Naive thymus-derived CD4-positive, alpha-beta T cell (primary cell): Measurements from ENCODE around the gene INO80D. TPM values are rescaled to one million over a fixed set of nuclear protein-coding genes. Genes with fewer than 3 reads are reported as not detected.
"Not testable (repeated sequence)": the region's sequence is repeated elsewhere in the genome, so short reads cannot be mapped to it uniquely, and the experiment has no call there.

ENCODE experiments used
- ATAC-seq: fragments of 150-1000 bp; cut with Tn5 transposase; 2 replicates; pipeline ENCODE4 v1.10.0; 2021; ENCODE audit warnings: mild to moderate bottlenecking, moderate library complexity
- CTCF ChIA-PET: fragments of 350-600 bp; sonication (Branson Sonifier 250); formaldehyde crosslinking; loops from one replicate; lab custom pipeline; 2021; ENCODE audit warnings: antibody characterized with exemption; lab: Charles Lee
- POLR2A ChIA-PET: fragments of 350-600 bp; sonication (Branson Sonifier 250); formaldehyde crosslinking; loops from one replicate; lab custom pipeline; 2021; ENCODE audit warnings: antibody characterized with exemption, inconsistent platforms; lab: Charles Lee
- DNase-seq, 9 donors: peaks; one replicate each; pipeline versions ENCODE4 v3.0.0 to v3.0.0-alpha.2; 2020 to 2022; ENCODE audit warnings: mixed read lengths in 1 of 9
- H3K27ac ChIP-seq: one replicate; pipeline ENCODE4 v1.7.0; 2013; ENCODE audit warnings: mild to moderate bottlenecking, low read depth, low read length, moderate library complexity
- H3K27me3 ChIP-seq, 2 donors: one replicate each; pipeline ENCODE4 v1.7.0; 2013; ENCODE audit warnings: low read length in 2 of 2, mild to moderate bottlenecking in 2 of 2, moderate library complexity in 2 of 2; ENCODE audit not compliant: control insufficient read depth in 2 of 2, insufficient read depth in 2 of 2
- H3K36me3 ChIP-seq, 3 experiments: 1 replicate in 2 of 3; 2 replicates in 1 of 3; pipeline ENCODE4 v1.7.0; 2013; ENCODE audit warnings: low read length in 3 of 3, mild to moderate bottlenecking in 3 of 3, moderate library complexity in 1 of 3; ENCODE audit not compliant: insufficient read depth in 3 of 3, control insufficient read depth in 2 of 3
- H3K4me1 ChIP-seq, 2 donors: one replicate each; pipeline ENCODE4 v1.7.0; 2013; ENCODE audit warnings: low read length in 2 of 2, mild to moderate bottlenecking in 2 of 2, moderate library complexity in 1 of 2; ENCODE audit not compliant: control insufficient read depth in 2 of 2, insufficient read depth in 2 of 2
- H3K4me3 ChIP-seq: 2 replicates; pipeline ENCODE4 v1.7.0; 2013; ENCODE audit warnings: mild to moderate bottlenecking, low read length
- H3K9me3 ChIP-seq, 3 experiments: 1 replicate in 2 of 3; 2 replicates in 1 of 3; pipeline ENCODE4 v1.7.0; 2013; ENCODE audit warnings: low read length in 3 of 3; ENCODE audit not compliant: control insufficient read depth in 2 of 3
- H3K27ac Mint-ChIP-seq, 9 donors: one replicate each; pipeline ENCODE4 v1.8.0; 2020 to 2022; ENCODE audit warnings: mixed read lengths in 9 of 9, mild to moderate bottlenecking in 8 of 9, moderate library complexity in 5 of 9, inconsistent platforms in 2 of 9
- H3K27me3 Mint-ChIP-seq, 5 donors: one replicate each; pipeline ENCODE4 v1.8.0; 2021 to 2022; ENCODE audit warnings: mixed read lengths in 5 of 5, mild to moderate bottlenecking in 1 of 5
- H3K36me3 Mint-ChIP-seq, 5 donors: one replicate each; pipeline ENCODE4 v1.8.0; 2020 to 2022; ENCODE audit warnings: mixed read lengths in 5 of 5, mild to moderate bottlenecking in 3 of 5, inconsistent platforms in 1 of 5
- H3K4me1 Mint-ChIP-seq, 7 donors: one replicate each; pipeline ENCODE4 v1.8.0; 2020 to 2022; ENCODE audit warnings: mixed read lengths in 7 of 7, mild to moderate bottlenecking in 3 of 7, inconsistent platforms in 1 of 7
- H3K4me3 Mint-ChIP-seq, 10 donors: one replicate each; pipeline ENCODE4 v1.8.0; 2020 to 2022; ENCODE audit warnings: mild to moderate bottlenecking in 10 of 10, mixed read lengths in 10 of 10, moderate library complexity in 6 of 10, inconsistent platforms in 2 of 10
- H3K9me3 Mint-ChIP-seq, 11 donors: one replicate each; pipeline ENCODE4 v1.8.0; 2020 to 2022; ENCODE audit warnings: mixed read lengths in 11 of 11, mild to moderate bottlenecking in 4 of 11, inconsistent platforms in 1 of 11, moderate library complexity in 1 of 11
- intact Hi-C, 2 donors: fragments of 100-400 bp; cut with micrococcal nuclease; formaldehyde crosslinking; loops; one replicate each; pipeline ENCODE4 v1.15.1; 2023
- polyA plus RNA-seq, 2 donors: library from polyadenylated mRNA; unstranded; fragments of 300-500 nt; fragmentation: Illumina TruSeq; gene quantifications; one replicate each; pipeline ENCODE4 v1.2.3, GENCODE V29; 2021
- total RNA-seq, 6 experiments: library from RNA in 5 of 6; stranded (reverse) in 5 of 6; gene quantifications; 1 replicate in 5 of 6; 2 replicates in 1 of 6; pipeline ENCODE4 v1.2.3 and lab custom pipeline; 2021 to 2026

Gene INO80D, protein sequence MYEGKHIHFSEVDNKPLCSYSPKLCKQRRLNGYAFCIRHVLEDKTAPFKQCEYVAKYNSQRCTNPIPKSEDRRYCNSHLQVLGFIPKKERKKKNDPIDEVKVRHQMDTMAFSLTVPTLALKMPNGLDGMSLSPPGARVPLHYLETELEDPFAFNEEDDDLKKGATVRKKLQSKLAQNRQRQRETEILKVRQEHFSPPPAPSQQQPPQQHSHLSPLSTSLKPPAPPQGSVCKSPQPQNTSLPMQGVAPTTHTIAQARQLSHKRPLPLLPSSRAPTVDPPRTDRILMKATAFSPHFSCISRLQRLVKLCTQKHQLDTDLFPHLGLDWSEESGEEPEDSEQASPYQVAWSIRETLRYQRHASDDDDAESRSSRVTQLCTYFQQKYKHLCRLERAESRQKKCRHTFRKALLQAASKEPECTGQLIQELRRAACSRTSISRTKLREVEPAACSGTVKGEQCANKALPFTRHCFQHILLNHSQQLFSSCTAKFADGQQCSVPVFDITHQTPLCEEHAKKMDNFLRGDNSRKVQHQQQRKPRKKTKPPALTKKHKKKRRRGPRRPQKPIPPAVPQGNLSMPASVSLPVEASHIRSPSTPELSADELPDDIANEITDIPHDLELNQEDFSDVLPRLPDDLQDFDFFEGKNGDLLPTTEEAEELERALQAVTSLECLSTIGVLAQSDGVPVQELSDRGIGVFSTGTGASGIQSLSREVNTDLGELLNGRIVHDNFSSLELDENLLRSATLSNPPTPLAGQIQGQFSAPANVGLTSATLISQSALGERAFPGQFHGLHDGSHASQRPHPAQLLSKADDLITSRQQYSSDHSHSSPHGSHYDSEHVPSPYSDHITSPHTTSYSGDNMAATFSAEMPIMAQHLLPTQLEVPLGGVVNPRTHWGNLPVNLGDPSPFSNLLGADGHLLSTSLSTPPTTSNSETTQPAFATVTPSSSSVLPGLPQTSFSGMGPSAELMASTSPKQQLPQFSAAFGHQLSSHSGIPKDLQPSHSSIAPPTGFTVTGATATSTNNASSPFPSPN
- total RNA-seq (10 to 100 TPM; 30.7 to 50.9 (median 43.4) TPM), polyA plus RNA-seq (10 to 100 TPM; 13.4 to 16.7 TPM), total RNA-seq (lab: John Stamatoyannopoulos, UW) (103 reads per million, percentile 85 among the genes with 10 or more reads in this experiment)

- Mint-ChIP-seq H3K9me3 (peaks cover 0 to 3% (median 0%) of the 10 kb centered on the region in 11 donors), H3K27ac (peak within 1 kb of the TSS; percentile 98 to 100 (median 100)), H3K4me1 (peaks cover 25 to 61% (median 47%) of the 10 kb centered on the region in 7 donors), H3K4me3 (peak within 1 kb of the TSS; percentile 96 to 99 (median 98)), H3K27me3 (no peaks in the 10 kb centered on the region), H3K36me3 (peaks cover 0 to 9% (median 4%) of the 10 kb centered on the region in 5 donors)
- peaks cover 0 to 2% (median 0%) of the 10 kb centered on the region in 3 experiments for H3K36me3 ChIP-seq
- no peaks in the 10 kb centered on the region for H3K27me3 ChIP-seq
- peak within 1 kb of the TSS; percentile 97 for H3K27ac ChIP-seq
- ATAC-seq (peak; percentile 95), DNase-seq (peak; percentile 71 to 92 (median 90))
- no peaks in the 10 kb centered on the region for H3K9me3 ChIP-seq
- peak within 1 kb of the TSS; percentile 97 for H3K4me3 ChIP-seq
- H3K4me1 ChIP-seq = peaks cover 0 to 9% of the 10 kb centered on the region in 2 donors
- intact Hi-C loops = loop anchor here (1.0 to 10.0 kb wide), 15 partner anchors 19 to 1539 kb away; partner anchors contain the start of genes EEF1B2 (in 2 of the 2), FASTKD2 (in 2 of the 2), KLF7 (in 2 of the 2) and MDH1B (in 2 of the 2)
- ChIA-PET POLR2A (interaction anchor here (0.6 to 2.0 kb wide), 12 partner anchors 11 to 1539 kb away, joined by 3 to 16 read pairs (median 3); partner anchors contain the start of genes EEF1B2, FASTKD2, MDH1B and METTL21A), CTCF (interaction anchor here (1.0 kb wide), 2 partner anchors 55 to 75 kb away, joined by 3 read pairs; no protein-coding TSS in a partner anchor)
Measured at GRCh38 chr2:206085742-206086445, at the start of gene INO80D. INO80D (minus strand) TSS chr2:206086174; CDS start chr2:206063016, 23,158 bp downstream.

DNA sequence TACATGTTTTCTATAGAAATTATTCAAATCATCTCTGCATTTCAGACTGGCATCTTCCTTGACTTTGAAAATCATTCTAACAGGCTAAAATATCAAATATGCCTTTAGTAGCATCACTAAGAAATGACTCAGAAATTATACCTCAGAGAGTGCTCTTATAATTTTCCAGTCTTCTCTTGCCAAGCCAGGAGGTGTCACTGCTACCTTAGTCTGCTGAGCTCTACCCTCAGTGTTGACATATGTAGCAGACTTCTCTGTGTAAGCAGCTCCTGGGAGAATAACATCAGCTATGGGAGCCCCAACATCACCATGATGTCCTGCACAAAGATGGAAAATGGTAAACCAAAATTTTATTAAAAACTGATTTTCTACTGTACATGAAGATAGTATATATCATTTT is 41.7 kb upstream of the INO80D start:
- Histone ChIP-seq H3K4me1 (no peaks in the 10 kb centered on the region), H3K4me3 (no peak overlapping the region), H3K27me3 (no peaks in the 10 kb centered on the region), H3K36me3 (peaks cover 10 to 56% (median 22%) of the 10 kb centered on the region in 3 experiments), H3K27ac (no peak overlapping the region), H3K9me3 (no peaks in the 10 kb centered on the region)
- Mint-ChIP-seq H3K36me3 (peaks cover 3 to 31% (median 28%) of the 10 kb centered on the region in 5 donors), H3K27ac (no peak overlapping the region), H3K27me3 (no peaks in the 10 kb centered on the region), H3K4me3 (no peak overlapping the region), H3K9me3 (no peaks in the 10 kb centered on the region), H3K4me1 (no peaks in the 10 kb centered on the region)
- intact Hi-C loops = no loop called here
- DNase-seq = no peak
- CTCF ChIA-PET = no interaction called here
- ATAC-seq = no peak
- POLR2A ChIA-PET = no interaction called here

DNA sequence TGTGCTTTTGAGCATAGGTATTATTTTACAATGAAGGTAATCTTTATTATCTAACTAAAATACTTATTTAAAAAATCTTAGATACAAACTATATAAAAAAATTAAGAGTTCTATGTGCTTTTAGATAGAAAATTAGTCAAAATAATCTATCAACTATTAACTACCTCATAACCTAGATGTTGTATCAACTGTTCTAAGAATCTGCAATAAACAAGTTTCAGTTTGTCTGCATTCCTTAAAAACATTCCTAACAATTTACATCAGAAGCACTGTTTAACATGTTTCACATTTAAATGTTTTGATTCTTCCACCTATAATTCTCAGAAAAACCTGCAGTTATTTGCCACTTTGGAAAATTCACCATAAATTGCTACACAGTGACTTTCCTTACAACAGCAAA is 39.9 kb upstream of the INO80D start:
- Histone ChIP-seq H3K27ac (no peak overlapping the region), H3K4me1 (no peaks in the 10 kb centered on the region), H3K36me3 (peaks cover 17 to 67% (median 29%) of the 10 kb centered on the region in 3 experiments), H3K9me3 (peaks cover 0 to 9% (median 0%) of the 10 kb centered on the region in 3 experiments), H3K4me3 (no peak overlapping the region), H3K27me3 (no peaks in the 10 kb centered on the region)
- DNase-seq (no peak), ATAC-seq (no peak)
- no peaks in the 10 kb centered on the region for H3K4me1 Mint-ChIP-seq
- intact Hi-C loops = no loop called here
- H3K4me3 Mint-ChIP-seq = no peak overlapping the region
- no peaks in the 10 kb centered on the region for H3K27me3 Mint-ChIP-seq
- H3K27ac Mint-ChIP-seq = no peak overlapping the region
- peaks cover 7 to 45% (median 41%) of the 10 kb centered on the region in 5 donors for H3K36me3 Mint-ChIP-seq
- ChIA-PET CTCF (no interaction called here), POLR2A (no interaction called here)
- H3K9me3 Mint-ChIP-seq = peaks cover 0 to 12% (median 3%) of the 10 kb centered on the region in 11 donors

- H3K27ac Mint-ChIP-seq, H3K27ac ChIP-seq, H3K4me3 ChIP-seq, CTCF ChIA-PET, H3K27me3 Mint-ChIP-seq, ATAC-seq, H3K4me1 Mint-ChIP-seq, DNase-seq, H3K27me3 ChIP-seq, H3K4me1 ChIP-seq, H3K4me3 Mint-ChIP-seq, POLR2A ChIA-PET: not testable (repeated sequence)
- peaks cover 17 to 69% (median 20%) of the 10 kb centered on the region in 3 experiments for H3K36me3 ChIP-seq
- H3K36me3 Mint-ChIP-seq = peaks cover 16 to 50% (median 45%) of the 10 kb centered on the region in 5 donors
- H3K9me3 Mint-ChIP-seq = peaks cover 4 to 23% (median 11%) of the 10 kb centered on the region in 11 donors
- H3K9me3 ChIP-seq = peaks cover 0 to 20% (median 0%) of the 10 kb centered on the region in 3 experiments
- intact Hi-C loops = loop anchor here in 1 of 2 donors (5.0 kb wide), 1 partner anchor 35 kb away; the partner anchor contains the start of gene INO80D
Measured at GRCh38 chr2:206122569-206122968, 36.6 kb upstream of the INO80D start.

- ChIA-PET CTCF (no interaction called here), POLR2A (no interaction called here)
- Mint-ChIP-seq H3K4me3 (no peak overlapping the region), H3K9me3 (peaks cover 4 to 25% (median 11%) of the 10 kb centered on the region in 11 donors), H3K4me1 (no peaks in the 10 kb centered on the region), H3K27ac (no peak overlapping the region), H3K36me3 (peaks cover 16 to 51% (median 49%) of the 10 kb centered on the region in 5 donors), H3K27me3 (no peaks in the 10 kb centered on the region)
- ATAC-seq = no peak
- Histone ChIP-seq H3K27ac (no peak overlapping the region), H3K27me3 (no peaks in the 10 kb centered on the region), H3K4me1 (no peaks in the 10 kb centered on the region), H3K9me3 (peaks cover 0 to 18% (median 0%) of the 10 kb centered on the region in 3 experiments), H3K4me3 (no peak overlapping the region), H3K36me3 (peaks cover under 1 to 17% (median 4%) of the 10 kb centered on the region in 3 experiments)
- no peak for DNase-seq
- intact Hi-C loops = no loop called here
Measured at GRCh38 chr2:206116278-206116677, 30.3 kb upstream of the INO80D start.
